BLaER1 treated with 17β-estradiol and CSF1 and Interleukin-3, amounts not matched to agents 10 nM and 100 nM (cell line): ENCODE measurements around the gene SH3D19.

ENCODE experiments used
- H3K27ac ChIP-seq, 11 experiments: shearing (Covaris generic); formaldehyde crosslinking; 2 replicates each; pipeline ENCODE4 v1.8.1; 2022
- H3K27me3 ChIP-seq, 11 experiments: shearing (Covaris generic); formaldehyde crosslinking; 2 replicates each; pipeline ENCODE4 v1.8.1; 2022
- H3K36me3 ChIP-seq, 11 experiments: shearing (Covaris generic); formaldehyde crosslinking; 2 replicates each; pipeline ENCODE4 v1.8.1; 2022
- H3K4me1 ChIP-seq, 10 experiments: shearing (Covaris generic); formaldehyde crosslinking; 2 replicates each; pipeline ENCODE4 v1.8.1; 2022
- H3K4me2 ChIP-seq, 11 experiments: shearing (Covaris generic); formaldehyde crosslinking; 2 replicates each; pipeline ENCODE4 v1.8.1; 2022
- H3K4me3 ChIP-seq, 10 experiments: shearing (Covaris generic); formaldehyde crosslinking; 2 replicates each; pipeline ENCODE4 v1.8.1; 2022
- H3K9ac ChIP-seq, 11 experiments: shearing (Covaris generic); formaldehyde crosslinking; 2 replicates each; pipeline ENCODE4 v1.8.1; 2022
- H3K9me3 ChIP-seq, 11 experiments: shearing (Covaris generic); formaldehyde crosslinking; replicated peaks in 1 of 11; 2 replicates each; pipeline ENCODE4 v1.8.1; 2022
- H4K20me1 ChIP-seq, 11 experiments: shearing (Covaris generic); formaldehyde crosslinking; 2 replicates each; pipeline ENCODE4 v1.8.1; 2022
- Cebpa-rat ChIP-seq, 11 experiments: shearing (Covaris generic); IDR thresholded peaks; 2 replicates each; pipeline ENCODE4 v1.8.1; 2022

Gene SH3D19

GRCh38 chr4:151175754-151176631, 149.4 kb downstream of the SH3D19 start:
- no peak overlapping the region for H3K4me3 ChIP-seq
- no peaks in the 10 kb centered on the region for H3K9me3 ChIP-seq
- no peak overlapping the region for H3K27ac ChIP-seq
- no peaks in the 10 kb centered on the region for H3K36me3 ChIP-seq
- H3K4me2 ChIP-seq = no peak overlapping the region
- no peaks in the 10 kb centered on the region for H4K20me1 ChIP-seq
- no peaks in the 10 kb centered on the region for H3K4me1 ChIP-seq
- H3K27me3 ChIP-seq = no peaks in the 10 kb centered on the region
- H3K9ac ChIP-seq = no peak overlapping the region
- no peak for TF ChIP-seq Cebpa-rat (IDR thresholded peaks at IDR 0.05)

DNA sequence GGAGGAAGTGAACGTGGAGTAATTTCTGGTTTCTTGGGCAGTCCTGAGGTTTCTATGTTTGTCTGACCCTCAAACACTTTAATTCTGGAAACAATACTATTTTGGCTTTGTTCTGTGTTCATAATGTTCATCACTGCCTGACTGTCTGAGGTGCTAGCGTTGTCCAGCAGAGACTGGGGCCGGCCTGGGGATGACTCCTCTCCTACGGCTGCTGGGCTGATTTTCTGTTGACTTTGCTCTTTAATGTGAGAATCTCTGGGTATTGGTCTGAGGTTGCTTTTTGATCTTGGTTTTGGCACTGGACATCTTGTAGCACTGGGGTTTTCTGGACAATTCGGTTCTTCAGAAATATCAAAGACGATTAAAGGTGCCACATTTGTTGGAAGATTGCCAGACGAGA, 150.2 kb downstream of the SH3D19 start:
- Histone ChIP-seq H3K9ac (no peak overlapping the region), H3K9me3 (no peaks in the 10 kb centered on the region), H4K20me1 (no peaks in the 10 kb centered on the region), H3K27me3 (no peaks in the 10 kb centered on the region), H3K36me3 (no peaks in the 10 kb centered on the region), H3K4me2 (no peak overlapping the region), H3K4me1 (no peaks in the 10 kb centered on the region), H3K4me3 (no peak overlapping the region), H3K27ac (no peak overlapping the region)
- no peak for TF ChIP-seq Cebpa-rat (IDR thresholded peaks at IDR 0.05)

DNA sequence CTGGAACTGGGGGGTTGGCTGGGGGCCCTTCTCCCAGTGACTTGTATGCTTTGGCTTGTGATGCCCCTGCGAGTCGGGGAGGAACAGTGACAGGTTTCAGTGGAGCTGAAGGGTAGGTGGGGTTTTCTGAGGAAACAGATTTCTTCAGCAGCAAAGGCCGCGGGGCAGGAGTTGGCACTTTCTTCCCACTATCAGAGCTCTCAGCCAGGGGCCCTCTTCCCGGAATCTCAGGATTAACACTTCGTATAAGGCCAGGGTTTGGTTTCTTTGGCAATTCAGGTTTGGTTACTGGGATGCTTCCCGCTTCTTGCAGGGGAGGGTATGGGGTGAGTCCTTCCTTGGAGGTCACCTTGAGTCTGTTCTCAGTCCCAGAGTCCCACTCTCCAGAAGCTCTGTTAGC, 150.6 kb downstream of the SH3D19 start:
- no peaks in the 10 kb centered on the region for H3K9me3 ChIP-seq
- no peak overlapping the region for H3K4me3 ChIP-seq
- no peaks in the 10 kb centered on the region for H3K27me3 ChIP-seq
- H3K36me3 ChIP-seq = no peaks in the 10 kb centered on the region
- no peaks in the 10 kb centered on the region for H3K4me1 ChIP-seq
- H4K20me1 ChIP-seq = no peaks in the 10 kb centered on the region
- H3K27ac ChIP-seq = no peak overlapping the region
- TF ChIP-seq Cebpa-rat (IDR thresholded peaks at IDR 0.05) = no peak
- H3K9ac ChIP-seq = no peak overlapping the region
- H3K4me2 ChIP-seq = no peak overlapping the region

- H4K20me1 ChIP-seq = no peaks in the 10 kb centered on the region
- no peak overlapping the region for H3K4me3 ChIP-seq
- TF ChIP-seq Cebpa-rat (IDR thresholded peaks at IDR 0.05) = no peak
- no peak overlapping the region for H3K27ac ChIP-seq
- no peaks in the 10 kb centered on the region for H3K36me3 ChIP-seq
- no peaks in the 10 kb centered on the region for H3K9me3 ChIP-seq
- no peaks in the 10 kb centered on the region for H3K27me3 ChIP-seq
- no peak overlapping the region for H3K9ac ChIP-seq
- no peaks in the 10 kb centered on the region for H3K4me1 ChIP-seq
- no peak overlapping the region for H3K4me2 ChIP-seq
These were observed 151.5 kb downstream of the SH3D19 start for GRCh38 chr4:151173871-151174270.

GRCh38 chr4:151169900-151170299, 155.5 kb downstream of the SH3D19 start:
- Histone ChIP-seq H3K4me1 (no peaks in the 10 kb centered on the region), H4K20me1 (no peaks in the 10 kb centered on the region), H3K4me2 (no peak overlapping the region), H3K9ac (no peak overlapping the region), H3K27ac (no peak overlapping the region), H3K9me3 (no peaks in the 10 kb centered on the region), H3K27me3 (no peaks in the 10 kb centered on the region), H3K4me3 (no peak overlapping the region), H3K36me3 (no peaks in the 10 kb centered on the region)
- no peak for TF ChIP-seq Cebpa-rat (IDR thresholded peaks at IDR 0.05)

DNA sequence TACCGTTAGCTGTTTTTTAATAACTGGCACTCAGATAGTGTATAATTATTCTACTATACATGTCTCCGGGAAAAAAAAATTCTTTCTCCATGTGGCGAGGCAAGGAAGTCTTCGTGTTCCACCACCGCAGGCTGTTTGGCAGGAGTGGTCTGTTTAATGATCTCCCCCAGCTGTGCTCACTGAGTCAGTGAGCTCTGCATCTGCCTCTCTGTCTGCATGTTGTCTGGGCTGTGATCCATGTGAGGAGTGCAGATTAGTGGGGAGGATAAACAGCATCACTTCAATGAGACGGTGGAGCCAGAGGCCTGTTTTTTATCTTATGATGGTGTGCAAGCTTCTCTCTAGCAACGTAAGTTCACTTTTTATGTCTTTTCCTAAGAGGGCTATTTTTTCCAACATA, 156.2 kb downstream of the SH3D19 start:
- Histone ChIP-seq H4K20me1 (no peaks in the 10 kb centered on the region), H3K9me3 (no peaks in the 10 kb centered on the region), H3K36me3 (no peaks in the 10 kb centered on the region), H3K27me3 (no peaks in the 10 kb centered on the region), H3K4me1 (no peaks in the 10 kb centered on the region), H3K4me3 (no peak overlapping the region), H3K27ac (no peak overlapping the region), H3K4me2 (no peak overlapping the region), H3K9ac (no peak overlapping the region)
- no peak for TF ChIP-seq Cebpa-rat (IDR thresholded peaks at IDR 0.05)

DNA sequence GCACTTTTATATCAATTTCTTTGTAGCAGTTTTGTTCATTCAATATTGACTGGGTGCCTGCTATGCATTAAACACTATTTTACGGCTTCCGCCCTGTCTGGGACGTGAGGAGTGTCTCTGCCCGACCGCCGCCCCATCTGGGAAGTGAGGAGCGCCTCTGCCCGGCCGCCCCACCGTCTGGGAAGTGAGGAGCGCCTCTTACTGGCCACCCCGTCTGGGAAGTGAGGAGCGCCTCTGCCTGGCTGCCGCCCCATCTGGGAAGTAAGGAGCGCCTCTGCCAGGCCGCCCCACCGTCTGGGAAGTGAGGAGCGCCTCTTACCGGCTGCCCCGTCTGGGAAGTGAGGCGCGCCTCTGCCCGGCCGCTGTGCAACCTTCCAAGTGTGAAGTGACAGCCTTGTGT, 157.8 kb downstream of the SH3D19 start:
- Histone ChIP-seq H3K4me3 (no peak overlapping the region), H3K4me1 (no peaks in the 10 kb centered on the region), H3K36me3 (no peaks in the 10 kb centered on the region), H3K9me3 (no peaks in the 10 kb centered on the region), H3K4me2 (no peak overlapping the region), H4K20me1 (no peaks in the 10 kb centered on the region), H3K27me3 (no peaks in the 10 kb centered on the region), H3K27ac (no peak overlapping the region), H3K9ac (no peak overlapping the region)
- TF ChIP-seq Cebpa-rat (IDR thresholded peaks at IDR 0.05) = no peak

DNA sequence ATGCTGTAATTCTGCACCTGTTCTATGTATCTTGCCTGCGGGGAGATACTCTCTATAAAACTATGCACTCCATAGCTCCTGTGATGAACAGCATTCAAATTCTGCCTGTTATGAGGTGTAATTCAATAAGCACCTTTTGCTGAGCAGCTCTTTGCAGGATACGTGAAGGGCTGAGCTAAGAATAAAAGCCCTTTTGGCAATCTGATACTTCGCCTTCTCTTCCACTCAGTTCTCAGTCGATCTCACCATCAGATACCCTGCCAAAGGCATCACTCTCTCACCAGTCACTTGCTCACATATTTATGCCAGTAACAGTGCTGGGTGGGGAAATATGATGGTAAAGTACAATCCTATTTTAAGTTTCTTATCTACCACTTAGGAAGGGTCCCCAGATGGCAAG, 158.8 kb downstream of the SH3D19 start:
- no peaks in the 10 kb centered on the region for H3K27me3 ChIP-seq
- H3K36me3 ChIP-seq = no peaks in the 10 kb centered on the region
- no peaks in the 10 kb centered on the region for H3K4me1 ChIP-seq
- H3K9ac ChIP-seq = no peak overlapping the region
- no peaks in the 10 kb centered on the region for H4K20me1 ChIP-seq
- H3K27ac ChIP-seq = no peak overlapping the region
- TF ChIP-seq Cebpa-rat (IDR thresholded peaks at IDR 0.05) = no peak
- no peak overlapping the region for H3K4me2 ChIP-seq
- H3K9me3 ChIP-seq = no peaks in the 10 kb centered on the region
- no peak overlapping the region for H3K4me3 ChIP-seq

DNA sequence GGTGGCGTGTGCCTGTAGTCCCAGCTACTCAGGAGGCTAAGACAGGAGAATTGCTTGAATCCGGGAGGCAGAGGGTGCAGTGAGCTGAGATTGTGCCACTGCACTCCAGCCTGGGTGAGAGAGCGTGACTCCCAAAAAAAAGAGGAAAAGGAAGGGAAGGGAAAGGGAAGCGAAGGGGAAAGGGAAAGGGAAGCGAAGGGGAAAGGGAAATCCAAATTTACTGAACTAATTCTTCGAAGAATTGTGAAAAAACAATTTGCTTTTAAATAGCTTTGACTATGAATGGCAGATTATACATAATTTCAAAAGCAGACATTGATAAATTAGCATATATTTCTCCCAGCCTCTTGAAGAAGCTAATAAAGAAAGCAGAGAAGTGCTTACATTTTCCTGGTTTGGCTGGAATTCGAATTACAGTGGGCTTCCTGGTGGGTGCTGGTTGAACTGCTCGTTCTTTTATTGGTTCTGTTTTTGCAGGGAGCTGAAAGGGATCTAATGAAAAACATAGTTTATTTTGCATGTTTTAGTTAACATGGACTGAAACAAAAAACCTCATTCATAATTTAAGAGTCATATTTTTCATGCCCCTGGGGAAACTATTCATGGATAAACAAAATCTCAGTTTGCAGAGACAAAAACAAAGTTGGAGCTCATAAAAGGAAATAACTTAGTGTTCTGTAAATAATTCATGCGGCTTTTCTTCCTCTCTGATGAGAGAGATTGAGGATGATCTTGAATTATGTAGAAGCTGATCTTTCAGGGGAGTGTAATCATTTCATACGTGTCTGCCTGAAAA, 160.0 kb downstream of the SH3D19 start:
- no peak overlapping the region for H3K4me2 ChIP-seq
- H3K9ac ChIP-seq = no peak overlapping the region
- no peaks in the 10 kb centered on the region for H3K9me3 ChIP-seq
- H3K27me3 ChIP-seq = no peaks in the 10 kb centered on the region
- TF ChIP-seq Cebpa-rat (IDR thresholded peaks at IDR 0.05) = no peak
- H3K27ac ChIP-seq = no peak overlapping the region
- no peak overlapping the region for H3K4me3 ChIP-seq
- H3K4me1 ChIP-seq = no peaks in the 10 kb centered on the region
- H4K20me1 ChIP-seq = no peaks in the 10 kb centered on the region
- no peaks in the 10 kb centered on the region for H3K36me3 ChIP-seq

GRCh38 chr4:151163855-151164254, 161.6 kb downstream of the SH3D19 start:
- TF ChIP-seq Cebpa-rat (IDR thresholded peaks at IDR 0.05) = no peak
- no peaks in the 10 kb centered on the region for H3K4me1 ChIP-seq
- no peaks in the 10 kb centered on the region for H3K27me3 ChIP-seq
- no peaks in the 10 kb centered on the region for H4K20me1 ChIP-seq
- H3K4me3 ChIP-seq = no peak overlapping the region
- no peaks in the 10 kb centered on the region for H3K9me3 ChIP-seq
- no peak overlapping the region for H3K9ac ChIP-seq
- no peak overlapping the region for H3K27ac ChIP-seq
- H3K36me3 ChIP-seq = no peaks in the 10 kb centered on the region
- no peak overlapping the region for H3K4me2 ChIP-seq
